GM20431 (cell line): ENCODE results near the gene ELMO1.

Experiments used
- in situ Hi-C: fragments of 300-500 bp; cut with MseI, MboI; formaldehyde crosslinking; loops from one replicate; pipeline ENCODE4 v1.15.0; 2020; ENCODE audit warnings: low sequenced_read_pairs; ENCODE audit not compliant: unreplicated experiment

The ELMO1 gene

DNA sequence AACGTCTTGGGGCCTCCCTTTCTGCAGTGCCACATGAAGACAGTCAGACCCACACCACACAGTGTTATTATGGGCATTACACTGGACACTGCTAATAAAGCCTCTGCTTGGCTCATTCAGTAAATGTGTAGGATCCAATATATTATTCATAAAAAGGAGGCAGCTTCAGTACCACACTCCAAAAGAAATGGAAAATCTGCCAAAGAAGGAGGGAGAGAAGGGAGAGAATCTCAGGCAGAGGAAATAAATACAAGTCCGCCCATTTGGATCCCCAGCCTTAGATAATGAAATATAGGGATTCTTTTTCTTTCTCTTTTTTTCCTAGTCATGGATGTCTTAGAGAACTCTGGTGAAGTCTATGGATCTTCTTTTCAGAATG is 162.2 kb downstream of the ELMO1 start:
- in situ Hi-C loops = no loop called here

DNA sequence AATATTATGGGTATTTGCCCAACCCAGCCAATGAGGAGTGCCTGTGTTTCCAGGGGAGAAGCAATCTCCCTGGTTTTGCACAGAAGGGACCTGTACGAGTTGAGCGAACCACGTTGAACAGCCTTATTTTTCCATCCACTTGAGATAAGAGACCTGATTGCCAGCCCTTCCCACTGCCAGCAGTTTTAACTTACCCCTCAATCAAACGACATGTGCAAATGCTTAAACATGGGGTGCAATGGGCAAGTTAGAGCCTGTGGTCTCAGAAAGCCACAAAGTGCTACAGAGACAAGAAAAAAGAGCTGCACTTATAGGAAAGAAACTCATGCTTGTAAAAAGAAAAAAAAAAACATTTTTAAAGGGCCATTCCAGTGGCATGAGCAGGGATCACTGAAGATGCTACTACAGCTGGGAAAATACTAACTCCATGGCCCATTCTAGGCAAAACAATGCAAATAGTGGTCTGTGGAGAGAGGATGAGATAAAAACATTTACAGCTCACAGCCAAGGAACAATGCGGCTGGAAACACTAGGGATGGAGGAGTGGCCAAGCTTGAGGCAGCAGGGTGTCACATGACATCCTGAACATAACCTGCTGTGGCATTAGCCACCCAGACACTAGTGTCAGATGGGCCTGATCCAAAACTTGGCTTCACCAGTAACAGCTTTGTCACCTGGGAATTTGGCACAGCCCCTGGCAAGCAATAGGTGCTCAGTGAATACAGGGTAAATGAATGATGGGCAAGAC is 162.8 kb downstream of the ELMO1 start:
- in situ Hi-C loops = no loop called here

DNA sequence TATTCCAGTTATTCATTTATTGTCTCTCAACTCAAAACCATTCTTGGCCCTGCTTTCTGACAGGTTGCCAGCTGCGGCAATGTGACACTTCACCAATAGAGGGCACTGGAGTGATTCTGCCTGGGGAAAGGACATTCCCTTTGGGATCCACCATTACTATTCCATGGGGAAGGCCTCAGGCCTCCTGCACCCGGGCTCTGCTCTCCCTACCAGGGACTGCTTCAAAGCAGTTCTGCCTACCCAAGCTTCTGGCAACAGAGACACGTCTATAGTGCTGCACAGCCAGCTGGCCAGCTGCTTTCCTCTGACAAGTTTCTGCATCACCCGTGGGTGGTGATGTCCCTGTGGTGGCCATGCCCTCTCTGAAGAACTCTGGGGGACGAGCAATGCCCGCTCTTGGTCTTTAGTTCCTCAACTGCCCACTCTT is 163.8 kb downstream of the ELMO1 start:
- in situ Hi-C loops = no loop called here

DNA sequence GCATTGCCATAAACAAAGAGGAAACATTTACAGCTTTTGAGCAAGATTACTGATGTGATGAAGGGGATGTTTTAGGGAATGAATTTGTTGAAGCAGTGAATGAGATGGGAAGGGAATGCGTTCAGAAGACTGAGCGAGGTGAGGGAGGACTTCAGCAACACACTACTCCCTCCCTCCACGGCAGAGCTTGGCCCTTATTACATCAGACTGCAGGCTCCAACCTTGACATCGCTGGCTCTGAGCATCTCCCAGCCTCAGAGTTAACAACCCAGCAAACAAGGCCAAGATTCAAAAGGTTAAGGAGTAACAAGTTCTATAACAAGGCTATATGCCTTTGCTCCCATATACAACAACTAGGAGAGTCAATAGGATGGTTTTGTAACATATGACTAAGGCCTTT is 164.4 kb downstream of the ELMO1 start:
- in situ Hi-C loops = no loop called here

DNA sequence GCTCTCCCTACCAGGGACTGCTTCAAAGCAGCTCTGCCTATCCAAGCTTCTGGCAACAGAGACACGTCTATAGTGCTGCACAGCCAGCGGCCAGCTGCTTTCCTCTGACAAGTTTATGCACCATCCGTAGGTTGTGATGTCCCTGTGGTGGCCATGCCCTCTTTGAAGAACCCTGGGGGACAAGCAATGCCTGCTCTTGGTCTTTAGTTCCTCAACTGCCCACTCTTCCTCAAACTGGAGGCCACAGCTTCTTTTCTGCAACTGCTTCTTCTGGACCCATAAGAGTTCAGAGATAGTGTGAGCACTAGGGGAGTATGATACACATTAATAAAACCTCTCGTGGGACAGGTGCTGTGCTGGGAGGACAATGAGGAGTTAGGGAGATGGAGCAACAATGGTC is 164.9 kb downstream of the ELMO1 start:
- in situ Hi-C loops = no loop called here

DNA sequence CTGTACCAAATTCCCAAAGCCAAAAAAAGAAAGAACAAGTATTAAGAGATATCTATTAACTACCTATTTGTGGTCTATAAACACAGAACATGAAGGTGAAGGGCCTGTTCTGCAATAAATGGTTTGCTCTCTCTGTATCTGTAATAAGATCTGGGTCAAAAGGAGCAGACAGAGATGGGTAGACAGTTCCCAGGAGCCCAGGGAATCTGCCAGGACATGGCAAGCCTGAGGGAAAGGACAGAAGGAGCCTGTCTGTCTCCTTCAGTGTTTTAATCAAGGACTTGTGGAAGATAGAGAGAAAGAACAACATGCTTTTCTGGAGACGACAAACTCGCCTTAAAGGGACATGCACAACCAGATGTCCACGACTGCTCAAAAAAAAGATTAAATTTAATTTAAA is 165.7 kb downstream of the ELMO1 start:
- in situ Hi-C loops = no loop called here

DNA sequence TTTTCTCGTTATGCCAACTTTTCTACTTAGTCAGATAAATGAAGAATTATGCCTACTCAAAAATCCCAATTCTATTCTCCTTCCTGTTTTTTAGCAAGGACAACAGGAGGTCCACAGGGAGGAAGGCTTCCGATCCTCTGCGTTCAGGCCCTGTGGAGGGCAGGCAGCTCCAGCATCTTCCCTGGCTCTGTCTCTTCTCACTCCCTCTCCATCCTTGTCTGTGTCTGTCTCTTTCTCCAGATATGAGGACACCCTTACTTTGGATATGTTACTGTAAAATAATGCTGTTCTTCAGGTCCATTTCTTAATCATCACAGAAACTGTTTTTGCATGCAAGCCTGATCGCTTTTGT is 166.6 kb downstream of the ELMO1 start:
- in situ Hi-C loops = no loop called here

DNA sequence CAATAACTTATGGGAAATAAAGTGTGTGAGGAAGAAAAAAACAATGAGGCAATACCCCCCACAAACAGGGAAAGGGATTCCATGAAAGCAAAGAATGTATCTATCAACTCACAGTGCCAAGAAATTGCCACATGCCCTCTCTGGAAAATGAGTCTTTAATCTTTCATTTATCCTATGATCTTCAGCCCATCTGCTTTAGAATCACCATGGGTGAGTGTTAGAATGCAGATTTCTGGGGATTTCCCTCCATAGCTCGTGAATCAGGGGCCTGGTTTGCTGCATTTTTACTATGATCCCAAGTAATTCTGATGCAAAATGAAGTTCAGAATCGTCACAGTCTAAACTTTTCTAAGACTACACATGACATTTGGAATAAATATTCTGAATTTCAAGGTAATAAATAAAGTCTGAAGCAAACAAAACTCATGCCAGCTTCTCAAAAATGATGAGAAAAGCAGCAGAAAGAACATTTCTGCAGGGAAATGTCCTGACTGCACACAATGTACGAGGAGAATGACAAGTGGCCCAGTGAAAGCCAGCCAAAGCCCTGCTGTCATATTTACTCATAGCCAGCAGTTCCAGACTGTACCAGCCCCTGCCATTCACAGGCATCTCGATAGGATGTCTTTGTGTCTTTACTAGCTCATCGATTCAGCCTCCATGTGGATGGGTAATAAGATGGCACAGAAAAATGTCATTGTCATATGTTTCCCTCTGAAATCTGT is 167.1 kb downstream of the ELMO1 start:
- in situ Hi-C loops = no loop called here

DNA sequence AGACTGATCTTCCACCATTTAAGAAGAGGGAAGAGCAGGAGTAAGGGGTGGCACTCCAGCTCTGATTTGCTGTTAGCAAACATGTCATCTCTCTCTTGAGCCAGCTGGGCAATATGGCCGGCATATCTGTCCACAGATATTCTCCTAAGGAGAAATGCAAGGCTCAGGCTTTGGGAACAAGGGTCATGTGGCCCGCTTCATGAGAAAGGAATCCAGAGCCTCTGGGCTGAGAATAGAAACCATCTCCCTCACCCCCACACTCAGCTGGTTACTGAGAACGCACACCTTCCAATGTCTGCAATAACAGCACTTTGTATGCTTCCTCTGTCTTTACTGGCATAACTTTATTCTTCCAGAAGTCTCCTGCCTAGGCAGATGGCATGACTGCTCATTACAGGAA is 171.2 kb downstream of the ELMO1 start:
- in situ Hi-C loops = no loop called here

DNA sequence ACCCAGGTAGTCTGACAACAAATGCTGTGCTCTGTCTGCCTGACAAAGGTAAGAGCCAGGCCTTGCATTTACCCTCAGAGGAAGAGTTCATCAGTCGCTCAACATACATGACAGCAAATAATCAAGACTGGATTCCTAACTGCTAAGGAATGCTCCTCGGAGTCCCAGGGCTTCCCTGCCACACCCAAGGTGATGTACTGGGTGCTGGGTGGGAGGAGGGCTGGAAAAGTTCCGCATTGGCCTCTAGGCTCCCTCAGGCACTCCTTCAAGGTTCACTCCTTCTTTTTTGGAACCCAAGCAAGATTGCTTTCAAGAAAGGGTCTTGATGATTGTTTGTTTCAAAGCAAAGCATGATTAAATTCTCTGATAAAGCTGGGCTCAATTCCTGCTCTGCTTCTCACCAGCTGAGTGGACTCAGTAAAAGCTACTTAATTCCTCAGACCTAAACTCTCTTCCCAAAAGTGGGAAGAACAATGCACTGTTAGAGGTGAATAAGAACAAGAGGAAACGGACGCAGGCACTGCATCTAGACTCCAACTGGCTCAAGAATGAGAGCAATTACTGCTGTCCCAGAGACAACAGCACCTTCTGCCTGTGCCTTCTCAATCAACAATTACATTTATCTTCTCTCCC is 173.5 kb downstream of the ELMO1 start:
- in situ Hi-C loops = no loop called here

DNA sequence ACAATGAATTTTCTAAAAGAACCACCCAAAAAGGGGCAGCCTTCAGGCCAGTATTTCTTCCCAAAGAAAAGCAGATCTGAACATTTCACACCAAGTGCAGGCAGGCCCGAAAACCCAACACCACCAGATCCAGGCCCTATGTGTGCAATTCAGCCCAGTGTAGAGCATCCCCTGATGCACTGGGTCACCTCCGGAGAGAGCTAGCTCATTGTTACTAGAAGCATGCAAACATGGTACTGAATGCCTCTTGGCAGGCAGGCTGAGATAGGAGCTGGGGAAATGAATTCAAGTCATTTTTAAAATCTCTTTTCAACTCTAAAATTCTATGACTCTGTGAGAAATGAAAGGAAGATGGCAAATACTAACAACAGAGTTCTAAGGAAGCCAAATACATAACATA is 174.8 kb downstream of the ELMO1 start:
- in situ Hi-C loops = no loop called here

DNA sequence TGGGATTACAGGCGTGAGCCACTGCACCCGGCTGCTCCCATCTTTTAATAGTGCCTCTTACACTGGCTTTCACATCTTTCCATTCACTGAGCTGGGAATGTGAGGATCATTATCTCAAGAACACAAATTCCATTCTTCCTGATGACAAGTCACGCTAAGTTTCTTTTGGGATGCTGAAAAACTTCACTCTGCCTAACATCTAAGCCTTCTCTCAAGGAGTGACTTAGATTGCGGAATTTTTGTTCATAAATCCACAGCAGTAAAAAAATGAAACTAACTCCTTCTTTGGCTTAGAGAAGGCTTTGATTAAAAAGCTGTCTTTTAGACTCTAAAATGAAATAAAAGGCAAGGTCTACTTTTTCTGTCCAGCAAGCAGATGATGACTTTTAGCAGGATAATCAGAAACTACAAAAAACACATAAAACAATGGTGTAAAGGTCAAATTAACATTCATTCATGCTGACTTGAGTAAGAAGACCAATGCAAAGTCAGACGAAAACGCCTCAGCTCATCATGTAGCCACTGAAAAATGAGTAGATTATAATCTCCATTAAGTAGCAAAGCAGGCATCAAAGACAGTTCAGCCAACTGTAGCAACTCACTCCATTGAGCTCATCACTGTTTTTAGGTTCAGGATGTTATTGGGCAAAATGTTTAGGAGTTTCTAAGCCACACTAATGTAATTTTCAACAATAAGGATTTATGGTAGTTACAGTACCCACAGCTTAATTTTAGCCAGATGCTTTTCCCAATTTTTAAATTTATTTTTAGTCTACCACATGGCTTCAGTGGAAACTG is 178.8 kb downstream of the ELMO1 start:
- in situ Hi-C loops = no loop called here

DNA sequence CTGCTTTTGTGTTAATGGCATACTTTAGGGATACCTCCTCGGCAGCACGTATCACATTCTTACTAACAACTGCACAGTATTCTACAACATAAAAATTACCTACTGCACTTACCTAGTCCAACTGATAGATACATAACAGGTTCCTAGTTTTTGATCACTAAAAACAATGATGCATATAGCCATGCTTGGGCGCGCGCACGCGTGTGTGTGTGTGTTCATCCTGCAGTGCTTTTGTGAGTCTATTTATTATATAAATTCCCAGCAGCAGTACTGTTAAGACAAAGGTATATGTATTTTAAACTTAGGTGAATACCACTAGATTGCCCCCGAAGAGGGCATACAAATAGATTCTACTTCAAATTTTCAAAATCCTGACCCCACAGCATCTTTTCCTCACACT is 181.4 kb downstream of the ELMO1 start:
- in situ Hi-C loops = no loop called here

DNA sequence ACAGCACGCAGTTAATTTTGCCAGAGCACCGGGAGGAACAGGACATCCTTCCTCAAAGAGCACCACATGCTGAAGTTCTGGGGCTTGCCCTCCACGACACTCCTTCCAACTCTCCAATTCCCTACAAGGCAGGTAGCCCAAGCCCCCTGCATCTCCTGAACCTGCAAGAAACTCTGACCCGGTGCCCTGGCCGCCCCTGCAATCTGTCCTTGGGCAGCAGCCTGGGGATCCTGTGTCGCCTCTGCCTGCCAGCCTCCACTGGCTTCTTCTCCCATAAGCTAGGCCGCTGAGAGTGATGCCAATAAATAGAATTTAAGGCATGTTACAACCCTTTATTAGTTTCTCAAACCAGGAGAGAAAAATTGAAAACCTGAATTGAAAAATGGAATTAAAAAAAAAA is 182.8 kb downstream of the ELMO1 start:
- in situ Hi-C loops = no loop called here

DNA sequence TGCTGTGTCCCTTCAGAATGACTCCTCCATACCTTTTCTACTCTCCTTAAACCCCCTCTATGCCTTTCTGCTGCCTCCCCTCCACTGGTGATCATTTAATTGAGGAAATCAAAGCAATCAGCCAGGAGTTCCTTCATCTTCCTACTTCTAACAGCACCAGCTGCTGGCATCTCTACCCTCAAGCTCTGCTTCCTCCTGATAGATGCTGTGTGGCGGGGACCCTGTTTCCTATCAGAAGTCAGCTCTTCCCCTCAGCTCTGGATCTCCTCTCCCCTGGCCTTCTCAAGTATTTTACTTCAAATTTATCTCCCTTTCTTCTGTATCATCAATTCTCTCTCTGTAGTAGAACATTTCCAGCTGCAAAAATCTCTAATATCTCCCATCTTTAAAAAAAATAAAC is 183.7 kb downstream of the ELMO1 start:
- in situ Hi-C loops = no loop called here

DNA sequence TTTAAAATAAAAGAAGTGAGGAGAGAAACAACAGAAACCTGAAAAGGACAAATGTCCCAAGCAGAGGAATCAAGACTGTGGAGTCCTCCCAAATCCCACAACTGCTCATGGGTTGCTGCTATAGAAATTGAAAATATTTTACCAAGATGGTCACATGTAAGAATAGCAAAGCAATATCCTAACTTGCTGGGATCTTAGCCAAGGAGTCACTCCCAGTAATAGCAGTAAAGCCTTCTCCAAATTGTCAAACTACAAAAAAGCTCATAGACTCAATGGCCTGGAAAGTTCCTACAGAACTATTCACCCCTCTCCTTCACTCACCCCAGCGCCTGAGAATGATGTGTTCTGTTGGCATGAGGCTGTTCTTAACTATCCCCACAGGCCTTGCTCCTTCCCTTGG is 186.5 kb downstream of the ELMO1 start:
- in situ Hi-C loops = no loop called here

DNA sequence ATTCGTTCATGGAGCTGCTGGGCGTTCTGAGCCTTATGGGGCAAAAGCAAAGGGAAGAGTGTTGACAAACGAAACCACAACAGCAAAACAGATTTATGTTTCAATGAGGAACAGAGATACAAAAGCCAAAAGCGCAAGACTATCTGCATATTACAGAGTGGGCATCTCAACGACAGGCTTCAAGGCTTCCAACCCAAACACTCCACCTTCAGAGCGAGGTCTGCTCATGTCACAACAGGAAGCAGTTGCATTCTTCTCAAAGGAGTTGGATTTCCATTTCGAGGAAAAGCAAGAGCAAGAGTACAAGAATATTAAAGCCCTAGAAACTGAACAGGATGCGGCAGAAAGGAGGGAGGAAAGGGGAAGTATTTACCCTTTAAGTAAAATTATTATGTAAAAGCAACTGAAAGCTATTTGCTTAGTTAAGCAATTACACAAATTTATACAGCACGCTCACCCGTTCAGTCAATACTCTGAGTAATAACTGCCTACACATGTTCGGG is 189.3 kb downstream of the ELMO1 start:
- in situ Hi-C loops = no loop called here

DNA sequence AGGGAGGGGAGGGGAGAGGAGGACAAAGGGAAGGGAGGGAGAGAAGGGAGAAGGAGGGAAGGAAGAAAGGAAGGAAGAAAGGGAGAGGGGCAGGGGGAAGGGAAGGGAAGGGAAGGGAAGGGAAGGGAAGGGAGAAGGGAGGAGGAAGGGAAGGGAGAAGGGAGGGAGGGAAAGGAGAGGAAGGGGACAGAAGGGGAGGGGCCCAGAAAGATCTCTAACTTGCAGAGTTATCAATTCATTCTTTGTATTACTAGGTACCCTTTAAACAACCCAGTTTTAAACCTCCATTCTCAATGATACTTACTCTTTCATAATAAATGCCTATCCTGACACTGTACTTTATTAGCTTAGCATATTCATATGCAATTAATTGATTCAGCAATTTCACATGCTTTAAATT is 192.0 kb downstream of the ELMO1 start:
- in situ Hi-C loops = no loop called here

DNA sequence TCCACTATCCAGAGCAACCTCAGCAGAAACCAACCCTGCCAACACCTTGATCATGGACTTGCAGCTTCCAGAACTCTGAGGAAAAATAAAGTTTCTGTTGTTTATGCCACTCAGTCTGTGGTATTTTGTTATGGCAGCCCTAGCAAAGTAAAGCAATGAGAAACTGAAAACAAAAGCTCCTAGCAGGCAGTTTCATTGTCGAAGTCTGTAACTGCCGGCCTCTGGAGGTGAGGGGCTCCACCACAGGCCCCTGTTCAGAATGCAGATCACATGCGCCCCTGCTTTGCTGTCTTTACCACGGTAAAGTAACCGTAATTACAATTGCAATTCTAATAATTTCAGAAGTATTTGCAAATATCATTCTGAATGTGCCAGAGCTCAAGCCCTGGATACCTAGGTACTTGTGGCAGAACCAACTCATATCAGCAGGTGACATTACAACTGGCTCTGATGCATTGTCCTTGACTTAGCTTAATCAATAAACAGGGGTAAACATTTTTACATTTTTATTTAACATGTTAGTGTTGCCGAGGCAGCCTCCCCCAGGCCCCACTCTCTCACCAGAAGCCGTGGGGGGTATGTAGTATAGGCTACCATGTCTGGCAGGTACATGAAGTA is 193.2 kb downstream of the ELMO1 start:
- in situ Hi-C loops = no loop called here

DNA sequence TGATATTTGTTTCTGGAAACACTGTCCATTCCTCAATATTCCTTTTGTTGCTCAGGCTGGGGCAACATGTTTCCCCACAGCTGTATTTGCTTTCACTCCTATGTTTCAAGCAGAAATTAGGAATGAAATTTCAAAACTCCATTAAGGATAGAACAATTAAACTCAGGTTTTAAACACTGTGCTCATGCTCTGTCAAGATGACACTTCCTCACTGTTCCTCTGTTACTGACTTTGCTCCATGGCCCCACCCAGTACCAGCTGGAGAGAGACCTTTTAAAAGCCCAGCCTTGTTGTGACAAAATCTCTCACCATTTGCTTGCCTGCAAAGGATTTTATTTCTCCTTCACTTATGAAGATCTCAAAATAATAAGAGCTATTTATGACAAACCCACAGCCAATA is 197.4 kb downstream of the ELMO1 start:
- in situ Hi-C loops = no loop called here
